Right lung (tissue), 10 donors: ENCODE measurements around the gene ARHGAP32. TPM values are rescaled to one million over a fixed set of nuclear protein-coding genes. Genes with fewer than 3 reads are reported as not detected.

Experiments
- DNase-seq, 2 donors: peaks; one replicate each; pipeline ENCODE4 v3.0.0-alpha.2; 2013
- long read RNA-seq, 8 donors: transcript quantifications; one replicate each; lab custom pipeline, GENCODE V29; 2026
- polyA plus RNA-seq, 5 donors: library from polyadenylated mRNA; unstranded; fragments of 120-200 nt; gene quantifications; one replicate each; pipeline versions ENCODE4 v1.2.1 to v1.2.3, GENCODE V29; 2013; ENCODE audit warnings: inconsistent platforms in 1 of 5, low replicate concordance in 1 of 5; ENCODE audit not compliant: insufficient read length in 5 of 5, insufficient read depth in 1 of 5

Gene ARHGAP32
- polyA plus RNA-seq: 10 to 100 TPM; 11.2 to 17.5 (median 14.5) TPM
- long read RNA-seq, donor 1, partial matches to known transcripts: 7 of 8 reads
- long read RNA-seq, donor 1, other reads (novel, unspliced or antisense): 0 of 8 reads
- long read RNA-seq, donor 2: 0 reads
- long read RNA-seq, donor 3, full-length matches to known transcripts: 1 of 1 reads
- long read RNA-seq, donor 3, partial matches to known transcripts: 0 of 1 reads
- long read RNA-seq, donor 3, other reads (novel, unspliced or antisense): 0 of 1 reads
- long read RNA-seq, donor 4, partial matches to known transcripts: 5 of 5 reads
- long read RNA-seq, donor 4, other reads (novel, unspliced or antisense): 0 of 5 reads
- long read RNA-seq, donor 5, partial matches to known transcripts: 8 of 8 reads
- long read RNA-seq, donor 5, other reads (novel, unspliced or antisense): 0 of 8 reads
- long read RNA-seq, donor 6, partial matches to known transcripts: 6 of 6 reads
- long read RNA-seq, donor 6, other reads (novel, unspliced or antisense): 0 of 6 reads
- long read RNA-seq, donor 7, partial matches to known transcripts: 24 of 24 reads
- long read RNA-seq, donor 7, other reads (novel, unspliced or antisense): 0 of 24 reads
- long read RNA-seq, donor 8: 0 reads

GRCh38 chr11:129192150-129192549, at the start of gene ARHGAP32:
TSS of gene ARHGAP32 (minus strand) at chr11:129192325. CDS start at chr11:129192198, 127 bp downstream.
- DNase-seq: no peak

GRCh38 chr11:129239207-129239606, 47.1 kb upstream of the ARHGAP32 start:
- DNase-seq: no peak

- DNase-seq: no peak
Measured at GRCh38 chr11:129237880-129238638, 45.9 kb upstream of the ARHGAP32 start.

- no peak for DNase-seq
Measured at GRCh38 chr11:129237456-129237855, 45.3 kb upstream of the ARHGAP32 start.

- DNase-seq: no peak
Measured at GRCh38 chr11:129236850-129237249, 44.7 kb upstream of the ARHGAP32 start.

GRCh38 chr11:129234978-129235377, 42.9 kb upstream of the ARHGAP32 start:
- DNase-seq: no peak

DNA sequence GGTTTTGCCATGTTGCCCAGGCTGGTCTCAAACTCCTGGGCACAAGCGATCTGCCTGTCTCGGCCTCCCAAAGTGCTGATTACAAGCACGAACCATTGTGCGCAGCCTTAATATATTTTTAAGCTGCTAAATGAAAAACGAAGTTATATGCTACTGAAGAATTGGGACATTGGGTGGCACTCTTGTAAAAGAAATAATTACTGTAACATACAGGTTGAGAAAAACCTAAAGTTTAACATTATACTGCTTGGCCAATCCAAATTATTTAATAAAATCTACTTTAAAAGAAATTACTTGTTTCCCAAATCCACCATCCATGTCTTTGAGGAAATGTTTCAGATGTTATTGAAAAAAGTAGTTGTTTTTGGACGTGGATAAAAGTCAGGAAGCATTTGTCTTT, 37.9 kb upstream of the ARHGAP32 start:
- DNase-seq: no peak

DNA sequence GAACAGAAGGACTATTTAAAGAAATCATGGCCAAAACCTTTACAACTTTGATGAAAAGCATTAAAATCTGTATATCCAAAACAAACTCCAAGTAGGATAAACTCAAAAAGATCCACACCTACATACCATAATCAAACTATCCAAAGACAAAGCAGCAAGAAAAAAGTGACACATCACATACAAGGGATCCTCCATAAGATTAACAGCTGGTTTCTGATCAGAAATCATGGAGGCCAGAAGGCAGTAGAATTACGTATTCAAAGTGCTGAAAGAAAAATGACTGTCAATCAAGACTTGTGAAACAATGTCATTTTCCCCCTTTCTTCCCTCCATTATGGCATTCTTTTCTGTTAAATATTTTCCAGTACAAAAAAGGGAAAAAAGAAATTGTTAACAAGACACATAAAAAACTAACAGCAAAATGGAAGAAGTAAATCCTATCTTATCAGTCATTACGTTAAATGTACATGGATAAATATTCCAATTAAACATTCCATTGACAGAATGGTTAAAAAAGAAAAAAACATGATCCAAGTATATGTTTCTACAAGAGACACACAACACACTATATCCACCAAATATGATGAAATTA, 34.2 kb upstream of the ARHGAP32 start:
- DNase-seq: no peak

GRCh38 chr11:129225190-129225589, 33.1 kb upstream of the ARHGAP32 start:
- no peak for DNase-seq

- no peak for DNase-seq
Measured at GRCh38 chr11:129224538-129224937, 32.4 kb upstream of the ARHGAP32 start.

GRCh38 chr11:129223701-129224149, 31.6 kb upstream of the ARHGAP32 start:
- no peak for DNase-seq

DNA sequence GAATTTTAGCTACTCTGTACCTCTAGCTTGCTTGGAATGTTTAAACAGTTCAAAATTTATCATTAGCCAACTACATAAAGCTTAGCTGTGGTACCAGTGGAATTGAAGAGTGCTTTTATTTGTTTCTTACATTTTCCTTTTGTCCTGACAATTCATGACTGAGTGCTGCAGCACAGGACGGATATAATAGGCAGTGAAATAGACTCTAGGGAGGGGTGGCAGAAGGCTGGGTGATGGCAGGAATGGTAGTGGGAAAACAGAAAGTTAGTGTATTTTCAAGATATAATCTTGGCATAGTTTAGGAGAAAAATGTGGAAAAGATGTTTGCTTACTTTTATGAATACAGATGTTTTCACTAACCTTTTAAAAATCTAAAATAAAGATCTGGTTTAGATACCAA, 31.1 kb upstream of the ARHGAP32 start:
- no peak for DNase-seq

- DNase-seq: no peak
Measured at GRCh38 chr11:129222158-129222557, 30.0 kb upstream of the ARHGAP32 start.

- DNase-seq: no peak
Measured at GRCh38 chr11:129215506-129216245, 23.6 kb upstream of the ARHGAP32 start.

- no peak for DNase-seq
Measured at GRCh38 chr11:129214710-129215295, 22.7 kb upstream of the ARHGAP32 start.

DNA sequence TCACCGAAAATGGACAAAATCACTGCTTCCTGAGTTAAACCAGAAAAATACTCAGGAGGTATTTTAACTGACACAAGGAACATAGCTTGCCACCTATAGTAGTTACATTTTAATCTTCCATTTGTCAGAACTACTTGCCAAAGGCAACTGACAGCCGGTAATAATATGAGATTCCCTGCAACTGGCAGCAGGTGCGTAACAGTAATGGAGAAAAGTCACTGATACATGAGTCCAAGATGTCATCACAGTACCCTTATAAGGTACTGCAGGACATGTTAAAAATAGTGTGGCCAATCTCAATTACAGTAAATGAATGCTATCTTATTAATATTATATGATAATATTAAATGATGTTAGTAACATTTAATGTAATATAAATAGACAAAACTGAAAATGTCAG, 21.1 kb upstream of the ARHGAP32 start:
- no peak for DNase-seq

- DNase-seq: no peak
Measured at GRCh38 chr11:129211397-129211796, 19.3 kb upstream of the ARHGAP32 start.

DNA sequence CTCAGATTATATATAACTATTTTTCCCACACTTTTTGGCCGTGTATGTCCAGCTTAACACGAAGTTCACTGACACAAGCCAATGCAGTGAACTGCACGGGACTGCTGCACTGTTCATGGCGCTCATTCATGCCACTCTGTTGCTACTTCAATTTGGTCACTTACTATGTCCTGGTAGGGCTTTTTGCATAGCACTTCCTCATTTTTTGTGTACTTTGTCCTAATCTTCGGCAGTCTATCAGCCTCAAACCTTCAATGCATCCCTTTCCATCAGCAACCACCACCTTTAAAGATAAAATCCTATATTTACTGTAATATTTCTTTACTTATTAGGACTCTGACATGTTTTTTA, 18.7 kb upstream of the ARHGAP32 start:
- DNase-seq: no peak

- no peak for DNase-seq
Measured at GRCh38 chr11:129209891-129210830, 18.0 kb upstream of the ARHGAP32 start.

- no peak for DNase-seq
Measured at GRCh38 chr11:129208863-129209262, 16.7 kb upstream of the ARHGAP32 start.
